ENCODE data around the gene ABTB1. TPM values are rescaled to one million over a fixed set of nuclear protein-coding genes. Genes with fewer than 3 reads are reported as not detected.
A peak's percentile ranks its signal among the peaks of the same experiment; 100 is the strongest.

Gene ABTB1
- total and polyA plus RNA-seq, 2 of the 13 experiments (the other 11 are each of a cell fraction or from before 2014, with no cell fraction given): 0.42 to 14.5 TPM

- ChIA-PET POLR2A (no interaction called here), CTCF (ENCODE audit: low intra/inter-chr PET ratio, low total read pairs) (no interaction called here)
- intact Hi-C loops (cut with micrococcal nuclease; ENCODE audit: unreplicated experiment): no loop called here
- 89% methylated on average over 8 of the region's 10 CpGs for WGBS (ENCODE audit: low lambda C conversion rate)
- Histone ChIP-seq H3K4me3 (replicated peaks in 1 of 3; ENCODE audit: insufficient read depth in 1 of 3, low read depth in 2 of 3, low read length in 3 of 3) (no peak overlapping the region), H3K36me3 (replicated peaks in 1 of 2; ENCODE audit: control insufficient read depth in 1 of 2, insufficient read depth in 2 of 2, low read length in 2 of 2) (peaks cover 4 to 9% of the 10 kb centered on the region in 2 experiments; a peak in 3 of 5 replicates), H4K20me1 (ENCODE audit: insufficient read depth, low read length) (no peaks in the 10 kb centered on the region), H3K4me2 (ENCODE audit: low read depth, low read length) (no peak overlapping the region), H3K9me3 (ENCODE audit: low read length) (no peaks in the 10 kb centered on the region), H3K9ac (ENCODE audit: insufficient read depth, low read depth, low read length) (no peak overlapping the region), H3K27me3 (ENCODE audit: control insufficient read depth in 1 of 2, insufficient read depth in 2 of 2, low read length in 2 of 2) (no peaks in the 10 kb centered on the region), H3K4me1 (ENCODE audit: insufficient read depth, low read length) (no peaks in the 10 kb centered on the region; the same call in 1 of the 2 replicates), H3K27ac (ENCODE audit: extremely low read length, insufficient read depth, low read length) (no peak overlapping the region), H2AFZ (ENCODE audit: low read length) (no peak overlapping the region), H3K79me2 (ENCODE audit: insufficient read depth, low read length) (no peaks in the 10 kb centered on the region)
- TSS peak; percentile 67 for BruUV-seq (replicated peaks)
- in situ Hi-C loops (cut with HindIII; ENCODE audit: extremely low pct_ligation_motif_present, low pct_unique_long_range_greater_than_20kb): no loop called here
- TF ChIP-seq FOXJ3 (CRISPR knock-in tag; IDR thresholded peaks at IDR 0.05; ENCODE audit: borderline replicate concordance) (no peak), KDM6A (CRISPR knock-in tag; IDR thresholded peaks at IDR 0.05; ENCODE audit: low read depth) (no peak), ZNF280D (CRISPR knock-in tag; IDR thresholded peaks at IDR 0.05) (no peak), PCBP1 (IDR thresholded peaks at IDR 0.05; ENCODE audit: borderline replicate concordance, low read depth, low read length) (no peak), ZHX1 (CRISPR knock-in tag; IDR thresholded peaks at IDR 0.05; ENCODE audit: low read depth) (no peak), GPN1 (CRISPR knock-in tag; IDR thresholded peaks at IDR 0.05; ENCODE audit: borderline replicate concordance) (no peak), HOXD1 (CRISPR knock-in tag; IDR thresholded peaks at IDR 0.05) (no peak), ZNF460 (CRISPR knock-in tag; IDR thresholded peaks at IDR 0.05; ENCODE audit: borderline replicate concordance) (no peak), SP2 (CRISPR knock-in tag; IDR thresholded peaks at IDR 0.05) (no peak), ONECUT2 (CRISPR knock-in tag; IDR thresholded peaks at IDR 0.05) (no peak), NFKB2 (CRISPR knock-in tag; IDR thresholded peaks at IDR 0.05; ENCODE audit: borderline replicate concordance) (no peak), HOXA3 (CRISPR knock-in tag; IDR thresholded peaks at IDR 0.05) (no peak), ZBTB25 (CRISPR knock-in tag; IDR thresholded peaks at IDR 0.05) (no peak)
- TF ChIP-seq, protein P1, sequence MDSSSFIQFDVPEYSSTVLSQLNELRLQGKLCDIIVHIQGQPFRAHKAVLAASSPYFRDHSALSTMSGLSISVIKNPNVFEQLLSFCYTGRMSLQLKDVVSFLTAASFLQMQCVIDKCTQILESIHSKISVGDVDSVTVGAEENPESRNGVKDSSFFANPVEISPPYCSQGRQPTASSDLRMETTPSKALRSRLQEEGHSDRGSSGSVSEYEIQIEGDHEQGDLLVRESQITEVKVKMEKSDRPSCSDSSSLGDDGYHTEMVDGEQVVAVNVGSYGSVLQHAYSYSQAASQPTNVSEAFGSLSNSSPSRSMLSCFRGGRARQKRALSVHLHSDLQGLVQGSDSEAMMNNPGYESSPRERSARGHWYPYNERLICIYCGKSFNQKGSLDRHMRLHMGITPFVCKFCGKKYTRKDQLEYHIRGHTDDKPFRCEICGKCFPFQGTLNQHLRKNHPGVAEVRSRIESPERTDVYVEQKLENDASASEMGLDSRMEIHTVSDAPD (CRISPR knock-in tag; IDR thresholded peaks at IDR 0.05): no peak
- no peak for ATAC-seq
- FAIRE-seq: no peak
- no peak for DNase-seq (ENCODE audit: low spot score)
Observed at GRCh38 chr3:127660621-127661251, 12.0 kb upstream of the ABTB1 start.

Measured in HepG2 (cell line).